ENCODE results near the gene PHOSPHO1.

The PHOSPHO1 gene

DNA sequence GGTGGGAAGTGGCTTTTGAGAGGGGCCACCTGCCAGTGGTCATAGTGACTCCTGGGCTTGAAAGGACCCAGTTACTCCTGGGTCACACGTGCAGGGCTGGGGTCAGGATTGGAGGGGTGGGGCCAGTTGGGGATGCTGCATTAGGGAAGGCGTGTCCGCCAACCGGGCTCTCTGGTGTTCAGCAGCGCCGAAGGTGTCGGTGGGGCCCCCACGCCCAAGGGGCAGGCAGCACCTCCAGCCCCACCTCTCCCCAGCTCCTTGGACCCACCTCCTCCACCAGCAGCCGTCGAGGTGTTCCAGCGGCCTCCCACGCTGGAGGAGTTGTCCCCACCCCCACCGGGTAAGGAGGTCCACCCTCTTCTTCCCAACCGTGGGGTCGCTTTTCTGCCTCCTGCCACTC is 10.6 kb downstream of the PHOSPHO1 start:
- TF ChIP-seq, protein P1, sequence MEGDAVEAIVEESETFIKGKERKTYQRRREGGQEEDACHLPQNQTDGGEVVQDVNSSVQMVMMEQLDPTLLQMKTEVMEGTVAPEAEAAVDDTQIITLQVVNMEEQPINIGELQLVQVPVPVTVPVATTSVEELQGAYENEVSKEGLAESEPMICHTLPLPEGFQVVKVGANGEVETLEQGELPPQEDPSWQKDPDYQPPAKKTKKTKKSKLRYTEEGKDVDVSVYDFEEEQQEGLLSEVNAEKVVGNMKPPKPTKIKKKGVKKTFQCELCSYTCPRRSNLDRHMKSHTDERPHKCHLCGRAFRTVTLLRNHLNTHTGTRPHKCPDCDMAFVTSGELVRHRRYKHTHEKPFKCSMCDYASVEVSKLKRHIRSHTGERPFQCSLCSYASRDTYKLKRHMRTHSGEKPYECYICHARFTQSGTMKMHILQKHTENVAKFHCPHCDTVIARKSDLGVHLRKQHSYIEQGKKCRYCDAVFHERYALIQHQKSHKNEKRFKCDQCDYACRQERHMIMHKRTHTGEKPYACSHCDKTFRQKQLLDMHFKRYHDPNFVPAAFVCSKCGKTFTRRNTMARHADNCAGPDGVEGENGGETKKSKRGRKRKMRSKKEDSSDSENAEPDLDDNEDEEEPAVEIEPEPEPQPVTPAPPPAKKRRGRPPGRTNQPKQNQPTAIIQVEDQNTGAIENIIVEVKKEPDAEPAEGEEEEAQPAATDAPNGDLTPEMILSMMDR (IDR thresholded peaks at IDR 0.05) = no peak

DNA sequence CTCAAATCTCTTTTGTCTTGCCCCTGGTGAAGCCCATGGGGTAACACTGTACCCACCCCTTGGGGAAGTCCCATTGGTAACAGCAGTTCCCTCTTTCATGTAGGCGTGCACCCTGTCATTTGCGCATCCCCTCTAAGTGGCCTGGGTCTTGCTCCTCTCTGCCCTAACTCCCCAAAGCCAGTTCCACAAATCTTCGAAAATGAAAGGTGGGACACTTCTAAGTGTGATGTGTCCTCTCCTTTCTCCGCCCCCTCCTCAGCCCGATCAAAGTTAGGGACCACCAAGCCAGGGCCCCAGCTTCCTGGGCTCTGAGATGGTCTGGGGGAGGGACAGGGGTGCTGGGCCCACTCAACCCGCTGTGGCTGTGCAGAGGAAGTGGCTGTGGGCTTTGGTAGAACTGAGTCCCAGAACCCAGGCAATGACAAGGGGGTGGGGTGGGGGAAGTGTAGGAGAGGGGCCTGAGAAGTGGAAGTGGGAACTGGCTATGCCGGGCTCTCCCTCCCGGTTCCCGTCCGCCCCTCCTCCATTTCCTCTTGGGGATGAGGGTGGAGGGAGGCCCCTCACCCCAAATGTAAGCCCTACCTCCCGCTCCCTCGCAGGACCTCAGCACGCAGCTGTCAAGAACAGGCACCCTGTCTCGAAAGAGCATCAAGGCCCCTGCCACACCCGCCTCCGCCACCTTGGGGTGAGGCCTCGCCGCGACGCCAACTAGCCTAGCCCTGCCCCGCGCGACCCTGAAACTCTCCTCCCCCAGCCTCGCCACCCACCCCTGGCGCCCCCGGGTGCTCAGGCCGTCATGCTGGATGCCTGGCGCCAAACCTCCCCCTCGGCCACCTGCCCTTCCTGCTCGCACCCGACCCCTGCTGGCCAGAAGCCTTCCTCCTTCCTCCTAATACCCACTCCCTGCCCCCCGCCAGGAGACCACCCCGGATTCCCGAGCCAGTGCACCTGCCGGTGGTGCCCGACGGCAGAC is 11.4 kb downstream of the PHOSPHO1 start:
- TF ChIP-seq, protein P1 (IDR thresholded peaks at IDR 0.05) = no peak

DNA sequence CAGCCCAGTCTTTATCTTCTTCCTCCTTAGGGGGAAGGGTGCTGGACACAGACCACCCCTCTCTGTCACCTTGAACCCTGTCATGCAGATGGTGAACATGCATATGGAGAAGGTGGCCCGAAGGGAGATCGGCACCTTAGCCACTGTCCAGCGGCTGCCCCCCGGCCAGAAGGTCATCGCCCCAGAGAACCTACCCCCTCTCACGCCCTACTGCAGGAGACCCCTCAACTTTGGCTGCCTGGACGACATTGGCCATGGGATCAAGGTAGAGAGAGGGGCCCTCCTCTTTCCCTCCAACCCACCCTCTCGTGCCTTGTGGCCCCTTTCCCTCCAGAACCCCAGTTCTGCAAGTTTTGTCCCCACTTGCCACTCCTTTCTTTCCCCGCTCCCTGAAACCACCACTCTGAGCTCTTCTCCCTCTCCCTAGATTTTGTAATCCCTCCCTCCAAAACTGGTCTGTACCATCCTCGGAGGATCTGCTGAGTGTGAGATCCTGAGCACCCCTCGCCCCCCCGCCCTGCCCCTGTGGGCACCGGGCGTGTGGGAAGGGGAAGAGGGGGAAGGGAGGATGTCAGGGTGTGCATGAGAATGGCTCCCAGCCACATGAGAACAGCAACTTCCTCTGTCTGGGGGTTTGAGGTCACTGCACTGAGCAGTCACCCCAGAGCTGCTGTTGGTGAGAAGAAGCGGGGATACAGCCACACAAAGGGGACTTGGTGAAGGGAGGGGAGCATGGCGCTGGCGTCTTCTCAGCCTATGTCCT is 12.8 kb downstream of the PHOSPHO1 start:
- TF ChIP-seq, protein P1 (IDR thresholded peaks at IDR 0.05) = no peak

DNA sequence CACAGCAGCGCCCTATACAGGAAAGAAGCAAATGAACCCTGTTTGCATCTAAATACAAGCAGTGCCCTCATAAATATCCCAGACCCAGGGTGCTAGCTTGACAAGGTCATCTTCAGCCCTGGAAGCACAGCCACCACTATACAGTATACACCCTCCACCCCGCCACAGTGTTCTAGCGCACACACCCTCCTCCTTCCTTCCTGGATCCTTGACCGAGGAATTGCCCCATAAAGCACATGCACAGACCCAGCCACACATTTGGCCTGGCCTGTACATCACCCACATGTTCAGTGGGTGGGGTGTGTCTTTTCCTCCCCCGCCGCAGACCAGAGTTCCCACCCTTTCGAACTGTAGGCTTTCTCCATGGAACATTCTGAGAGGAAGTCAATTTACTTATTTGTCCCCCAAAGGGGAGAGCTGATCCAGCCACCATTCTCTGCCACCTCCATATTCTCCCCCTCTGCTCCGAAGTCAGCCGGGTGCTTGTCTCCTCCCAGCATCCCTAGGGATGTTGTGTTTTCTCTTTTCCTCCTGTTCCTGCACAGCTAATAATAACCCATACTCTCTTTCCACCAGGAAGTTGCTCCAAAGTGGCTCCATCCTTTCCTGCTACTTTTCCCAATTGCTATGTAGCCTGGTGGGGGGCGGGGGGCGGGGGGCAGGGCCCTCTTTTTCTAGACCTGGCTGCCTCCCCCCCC is 13.5 kb downstream of the PHOSPHO1 start:
- TF ChIP-seq, protein P1 (IDR thresholded peaks at IDR 0.05) = no peak

DNA sequence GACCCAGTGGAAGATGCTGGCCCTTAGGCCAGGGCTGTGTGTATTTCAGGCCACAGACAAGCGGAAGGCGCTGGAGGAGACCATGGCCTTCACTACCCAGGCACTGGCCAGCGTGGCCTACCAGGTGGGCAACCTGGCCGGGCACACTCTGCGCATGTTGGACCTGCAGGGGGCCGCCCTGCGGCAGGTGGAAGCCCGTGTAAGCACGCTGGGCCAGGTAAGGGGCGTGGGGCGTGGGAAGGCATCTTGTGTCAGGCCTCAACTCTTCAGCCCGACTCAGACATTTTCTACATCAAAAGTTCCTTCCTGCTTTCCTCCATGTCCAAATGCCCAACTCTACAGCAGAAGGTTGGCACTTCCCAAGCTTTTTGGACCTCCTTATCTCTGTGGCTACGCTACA is 14.1 kb downstream of the PHOSPHO1 start:
- TF ChIP-seq, protein P1 (IDR thresholded peaks at IDR 0.05) = no peak

DNA sequence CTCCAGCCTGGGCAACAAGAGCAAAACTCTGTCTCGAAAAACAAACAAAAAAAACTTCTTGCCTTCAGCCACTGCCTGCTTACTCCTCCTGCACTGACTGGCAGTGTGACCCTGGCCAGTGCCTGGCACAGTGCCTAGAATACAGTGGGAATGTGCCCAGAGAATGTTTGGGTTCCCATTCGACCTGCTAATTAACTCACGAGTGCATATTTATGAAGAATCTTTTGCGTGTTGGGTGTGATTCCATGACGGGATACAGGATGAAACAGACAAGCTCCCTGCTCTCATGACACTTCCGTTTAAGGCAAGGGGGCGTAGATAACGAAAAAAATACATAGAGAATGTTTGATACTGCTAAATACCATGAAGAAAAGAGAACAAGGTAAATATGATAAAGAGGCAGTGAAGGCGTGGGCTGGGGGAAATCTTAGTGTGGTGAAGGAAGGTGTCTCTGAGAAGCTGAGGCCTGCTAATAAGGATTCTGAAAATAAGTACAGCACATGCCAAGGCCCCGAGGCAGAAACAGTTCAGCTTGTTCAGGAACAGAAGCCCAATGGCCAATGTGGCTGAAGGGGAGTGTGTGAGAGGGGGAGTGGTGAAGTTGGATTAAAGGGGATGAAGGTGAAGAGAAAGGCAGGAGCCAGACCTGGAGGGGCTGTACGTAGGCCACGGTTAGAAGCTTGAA is 15.8 kb downstream of the PHOSPHO1 start:
- TF ChIP-seq, protein P1 (IDR thresholded peaks at IDR 0.05) = no peak

DNA sequence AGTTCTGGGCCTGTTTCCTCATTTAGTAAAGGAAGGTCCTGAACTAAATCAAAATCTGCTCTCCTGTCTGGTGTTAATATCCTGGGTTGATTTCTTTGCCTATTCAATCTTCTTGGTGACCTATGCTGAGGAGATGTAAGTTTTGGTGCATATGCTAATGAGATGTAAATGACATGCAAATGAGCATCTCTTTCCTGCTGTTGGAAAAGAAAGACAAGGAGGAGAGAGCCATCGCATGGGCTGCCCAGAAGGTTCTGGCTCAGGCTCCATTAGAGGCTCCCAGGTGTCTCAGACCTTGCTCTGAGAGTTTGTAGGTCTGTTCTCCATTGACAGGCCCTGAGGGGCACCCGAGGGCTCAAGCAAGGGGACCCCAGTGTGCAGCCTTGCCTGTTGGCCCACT is 16.7 kb downstream of the PHOSPHO1 start:
- TF ChIP-seq, protein P1 (IDR thresholded peaks at IDR 0.05) = no peak

All from LNCAP (cell line).